ENCODE data around the gene ATXN1.
A peak's percentile ranks its signal among the peaks of the same experiment; 100 is the strongest.

GRCh38 chr6:16332175-16332542 is 429.1 kb downstream of the ATXN1 start:
- TF ChIP-seq, protein P1, sequence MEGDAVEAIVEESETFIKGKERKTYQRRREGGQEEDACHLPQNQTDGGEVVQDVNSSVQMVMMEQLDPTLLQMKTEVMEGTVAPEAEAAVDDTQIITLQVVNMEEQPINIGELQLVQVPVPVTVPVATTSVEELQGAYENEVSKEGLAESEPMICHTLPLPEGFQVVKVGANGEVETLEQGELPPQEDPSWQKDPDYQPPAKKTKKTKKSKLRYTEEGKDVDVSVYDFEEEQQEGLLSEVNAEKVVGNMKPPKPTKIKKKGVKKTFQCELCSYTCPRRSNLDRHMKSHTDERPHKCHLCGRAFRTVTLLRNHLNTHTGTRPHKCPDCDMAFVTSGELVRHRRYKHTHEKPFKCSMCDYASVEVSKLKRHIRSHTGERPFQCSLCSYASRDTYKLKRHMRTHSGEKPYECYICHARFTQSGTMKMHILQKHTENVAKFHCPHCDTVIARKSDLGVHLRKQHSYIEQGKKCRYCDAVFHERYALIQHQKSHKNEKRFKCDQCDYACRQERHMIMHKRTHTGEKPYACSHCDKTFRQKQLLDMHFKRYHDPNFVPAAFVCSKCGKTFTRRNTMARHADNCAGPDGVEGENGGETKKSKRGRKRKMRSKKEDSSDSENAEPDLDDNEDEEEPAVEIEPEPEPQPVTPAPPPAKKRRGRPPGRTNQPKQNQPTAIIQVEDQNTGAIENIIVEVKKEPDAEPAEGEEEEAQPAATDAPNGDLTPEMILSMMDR (IDR thresholded peaks at IDR 0.05): peak in 1 of 3 donors; percentile 62
- TF ChIP-seq POLR2A (IDR thresholded peaks at IDR 0.05): no peak

Measured in lower leg skin (tissue), 3 donors.